Activated gamma-delta T cell (primary cell): ENCODE data around the gene PLEKHG5.

ENCODE experiments used
- DNase-seq: peaks from one replicate; lab custom pipeline; 2025; lab: John Stamatoyannopoulos, UW

The PLEKHG5 gene

DNA sequence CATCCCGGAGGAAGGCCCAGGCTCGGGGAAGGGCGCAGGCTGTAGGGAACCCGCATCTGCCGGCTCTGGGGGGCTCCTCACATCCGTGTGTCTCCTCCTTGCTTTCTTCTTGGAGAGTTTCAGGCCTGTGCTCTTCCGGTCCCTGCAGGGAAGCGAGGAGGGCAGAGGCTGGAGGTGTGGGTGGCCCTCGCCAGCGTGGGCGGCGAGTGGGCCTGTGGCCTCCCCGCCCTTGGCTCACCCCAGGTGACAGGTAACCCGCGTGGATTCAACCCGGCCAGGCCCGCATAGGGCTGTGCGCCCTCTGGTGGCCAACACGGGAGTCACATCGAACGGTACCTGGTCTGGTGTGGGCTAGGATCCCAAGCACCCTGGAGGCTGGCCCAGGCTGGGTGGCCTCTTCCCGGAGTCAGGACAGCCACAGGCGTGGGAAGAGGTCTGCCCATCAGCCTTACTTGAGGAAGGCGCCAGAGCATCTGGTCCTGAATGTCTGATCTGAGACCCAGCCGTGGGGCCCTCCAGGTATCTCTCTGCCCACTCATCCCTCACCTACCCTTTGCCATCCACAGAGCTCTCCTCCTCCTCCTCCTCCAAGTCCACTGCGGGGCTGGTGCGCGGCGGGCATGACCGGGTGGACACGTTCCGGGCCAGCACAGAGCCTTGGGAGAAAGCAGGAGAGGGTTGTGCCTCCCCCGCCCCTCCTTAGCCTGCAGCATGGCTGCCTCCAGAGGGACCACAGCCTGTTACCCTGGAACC lies 15.9 kb downstream of the PLEKHG5 start:
- peak; percentile 39 for DNase-seq

DNA sequence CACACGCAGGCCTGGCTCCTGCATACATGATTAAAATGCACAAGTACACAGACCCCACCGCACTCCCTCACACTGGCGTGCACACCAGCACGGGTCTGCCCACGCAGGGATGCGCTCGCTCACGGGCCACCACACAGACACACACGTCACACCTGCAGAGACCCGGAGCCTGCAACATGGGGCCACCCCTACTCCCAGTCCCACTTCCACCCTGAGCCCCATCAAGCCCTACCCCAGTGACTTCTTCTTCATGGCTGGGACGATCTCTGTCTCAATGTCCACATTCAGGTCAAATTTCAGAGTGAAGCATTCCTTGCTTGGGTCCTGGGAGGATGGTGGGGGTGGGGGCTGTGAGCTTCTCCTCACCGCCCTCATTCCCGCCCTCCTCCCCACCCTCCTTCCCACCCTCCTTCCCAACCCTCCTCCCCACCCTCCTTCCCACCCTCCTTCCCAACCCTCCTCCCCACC lies 16.6 kb downstream of the PLEKHG5 start:
- no peak for DNase-seq

DNA sequence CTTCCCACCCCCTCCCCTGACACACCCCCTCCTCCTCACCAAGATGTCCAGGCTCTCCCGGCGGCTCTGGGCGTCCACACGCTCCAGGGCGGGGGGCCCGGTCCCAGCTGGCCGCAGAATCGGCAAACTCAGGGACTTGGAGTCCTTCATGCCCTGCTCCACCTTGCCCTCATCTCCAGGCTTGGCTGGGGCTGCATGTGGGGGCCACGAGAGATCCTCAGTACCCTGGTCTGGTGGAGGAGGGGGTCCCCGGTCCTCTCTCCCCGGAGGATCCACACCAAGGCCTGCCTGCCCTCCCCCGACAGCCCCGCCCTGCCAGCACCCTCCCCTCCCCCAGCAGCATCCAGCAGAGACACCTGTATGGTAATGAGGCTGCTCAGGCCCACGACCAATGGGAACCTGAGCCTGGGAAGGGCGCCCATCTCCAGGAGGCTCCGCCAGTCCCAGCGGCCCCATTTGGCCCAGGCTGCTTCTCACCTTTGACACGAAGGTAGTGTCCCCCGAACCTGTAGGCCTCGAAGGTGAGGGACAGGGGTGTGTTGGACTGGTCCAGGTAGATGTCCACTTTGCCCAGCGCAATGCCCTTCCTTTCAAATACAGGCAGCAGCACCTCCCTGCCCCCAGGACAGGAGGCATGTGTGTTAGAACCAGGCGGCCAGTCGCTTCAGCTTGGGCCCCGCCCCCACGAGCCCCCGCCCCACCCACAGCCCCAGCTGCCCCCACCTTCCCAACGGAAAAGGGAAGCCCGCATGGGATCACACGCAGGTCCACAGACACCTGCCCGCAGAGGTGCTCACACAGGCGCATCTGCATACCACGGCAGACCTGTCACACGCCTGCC lies 17.3 kb downstream of the PLEKHG5 start:
- DNase-seq, result no peak

DNA sequence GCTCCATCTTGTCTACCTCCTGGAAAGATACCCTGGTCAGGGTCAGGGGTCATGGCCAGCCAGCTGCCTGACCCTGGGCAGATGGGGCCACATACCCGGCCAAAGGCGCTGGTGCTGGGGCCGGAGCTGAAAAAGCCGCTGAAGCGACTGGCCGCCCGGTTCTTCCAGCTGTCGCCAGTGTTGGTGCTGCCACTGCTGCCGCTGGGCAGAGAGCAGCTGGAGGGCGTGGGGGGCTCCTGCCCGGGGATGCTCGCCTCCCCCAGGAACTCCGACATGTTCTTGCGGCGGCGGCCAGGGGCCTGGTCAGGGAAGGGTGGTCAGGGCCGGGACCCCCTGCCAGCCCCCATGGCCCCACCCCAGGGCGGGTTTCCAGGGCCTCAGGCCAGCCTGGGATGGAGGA lies 18.3 kb downstream of the PLEKHG5 start:
- no peak for DNase-seq

DNA sequence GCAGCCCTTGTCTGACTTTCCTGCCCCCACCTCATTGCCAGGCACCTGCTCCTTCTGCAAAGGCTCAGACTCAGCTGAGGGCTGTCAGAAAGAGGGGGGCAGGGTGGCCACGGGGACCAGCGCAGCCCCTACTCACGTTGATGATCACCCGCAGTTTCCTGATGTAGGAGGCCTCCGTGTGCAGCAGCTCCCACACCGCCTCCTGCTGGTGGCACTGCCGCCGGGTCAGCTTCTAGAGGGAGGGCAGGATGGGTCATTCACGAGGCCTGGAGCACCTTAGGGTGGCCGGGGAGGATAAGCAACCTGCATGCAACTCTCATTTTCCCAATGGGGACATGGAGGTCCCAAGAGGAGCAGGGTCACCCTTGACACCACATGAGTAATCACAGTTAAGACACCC lies 19.1 kb downstream of the PLEKHG5 start:
- DNase-seq, result no peak

DNA sequence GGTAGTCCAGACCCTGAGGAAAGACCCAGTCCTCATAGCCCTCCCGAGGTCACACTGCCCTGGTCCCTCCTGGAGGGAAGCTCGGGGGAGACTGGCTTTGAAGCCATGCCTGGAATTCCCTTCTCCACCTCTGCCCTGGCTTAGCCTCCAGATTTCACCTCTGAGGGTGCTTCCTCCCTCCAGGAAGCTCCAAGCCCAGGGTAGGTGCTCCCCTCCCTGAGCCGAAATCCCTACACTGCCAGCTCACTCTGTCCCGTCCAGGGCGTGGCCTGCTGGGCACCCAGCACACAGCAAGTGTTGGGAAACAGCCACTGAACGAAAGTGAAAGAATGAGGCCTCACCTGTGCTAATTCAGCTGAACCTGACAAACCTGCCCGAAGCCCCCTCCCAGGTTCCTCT lies 19.5 kb downstream of the PLEKHG5 start:
- no peak for DNase-seq

DNA sequence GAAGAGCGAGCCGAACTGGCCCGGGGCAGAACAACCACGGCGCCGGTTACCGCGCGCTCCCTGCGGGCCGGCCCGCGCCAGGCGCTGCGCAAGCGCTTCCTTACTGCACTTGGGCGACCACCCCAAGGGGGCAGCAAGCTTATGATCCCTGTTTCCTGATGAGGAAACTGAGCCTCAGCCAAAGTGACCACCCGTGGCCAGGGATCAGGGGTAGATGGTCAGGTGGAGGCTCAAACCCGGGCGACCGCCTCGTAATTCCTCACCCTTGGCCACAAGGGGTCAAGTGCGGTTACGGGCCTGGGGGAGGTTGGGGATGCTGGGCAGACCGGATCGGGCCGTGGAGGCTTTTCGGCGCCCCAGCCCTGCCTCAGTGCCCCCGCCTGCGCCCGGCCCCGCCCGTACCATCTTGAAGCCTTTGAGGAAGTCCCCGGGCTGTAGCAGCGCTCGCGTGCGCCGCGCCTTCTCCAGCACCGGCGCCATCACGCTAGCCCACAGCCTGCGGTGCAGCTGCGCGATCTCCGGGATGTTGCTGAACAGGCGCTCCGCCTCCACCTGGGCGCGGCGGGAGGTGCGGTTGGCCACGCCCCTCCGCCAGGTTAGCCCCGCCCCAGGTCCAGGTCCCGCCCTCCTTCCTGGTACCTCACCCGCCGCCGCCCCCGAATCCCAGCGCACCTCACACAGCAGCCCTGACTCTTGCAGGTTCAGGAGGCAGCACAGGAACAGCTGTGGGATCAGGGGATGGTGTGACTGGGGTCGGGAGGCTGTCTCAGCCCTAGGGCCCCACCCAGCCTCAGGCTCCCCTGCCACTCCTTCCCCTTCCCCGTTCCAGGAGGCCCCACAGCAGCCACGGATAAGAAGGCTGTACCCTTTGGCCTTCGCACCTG lies 20.1 kb downstream of the PLEKHG5 start:
- DNase-seq, result no peak

DNA sequence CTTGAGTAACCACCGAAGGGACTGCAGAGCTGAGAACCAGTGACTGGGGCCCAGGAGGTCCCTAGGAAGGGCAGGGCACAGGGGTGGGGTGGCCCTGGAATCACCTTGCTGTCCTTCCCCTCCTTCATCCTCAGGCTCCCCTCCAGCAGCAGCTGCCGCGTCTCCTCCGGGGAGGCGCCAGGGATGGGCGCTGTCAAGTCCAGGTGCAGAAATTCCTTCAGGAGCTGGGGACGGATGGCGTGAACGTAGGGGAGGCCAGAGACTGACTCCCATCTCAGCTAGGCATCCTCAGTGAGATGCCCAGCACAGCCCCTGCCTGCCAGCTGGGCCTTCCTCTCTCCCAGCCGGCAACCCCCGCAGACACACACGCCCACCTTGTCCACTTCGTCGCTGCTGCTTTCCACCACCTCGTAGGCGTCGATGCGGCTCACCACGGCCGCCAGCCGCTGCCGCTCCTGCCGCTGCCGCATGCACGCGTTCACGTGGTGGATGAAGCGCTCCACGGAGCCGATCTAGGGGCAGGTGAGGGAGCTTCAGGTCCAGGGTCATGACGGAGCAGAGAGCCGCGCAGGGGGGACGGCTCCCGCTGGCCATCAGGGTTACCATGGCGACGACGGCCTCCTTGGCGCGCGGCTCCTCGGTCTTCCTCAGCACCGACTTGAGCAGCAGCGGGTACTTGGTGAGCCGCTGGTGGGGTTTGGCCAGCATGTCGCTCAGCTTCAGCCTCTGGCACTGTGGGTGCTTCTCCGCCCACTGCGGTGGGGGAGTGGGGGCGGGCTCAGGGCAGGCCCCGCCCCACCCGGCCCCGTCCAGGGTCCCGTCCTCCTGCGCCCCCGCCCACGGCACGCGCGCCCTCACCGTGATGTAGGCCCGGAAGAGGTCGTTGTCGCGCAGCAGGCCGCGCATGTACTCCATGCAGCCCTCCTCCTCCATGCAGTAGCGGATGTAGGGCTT lies 21.1 kb downstream of the PLEKHG5 start:
- no peak for DNase-seq

DNA sequence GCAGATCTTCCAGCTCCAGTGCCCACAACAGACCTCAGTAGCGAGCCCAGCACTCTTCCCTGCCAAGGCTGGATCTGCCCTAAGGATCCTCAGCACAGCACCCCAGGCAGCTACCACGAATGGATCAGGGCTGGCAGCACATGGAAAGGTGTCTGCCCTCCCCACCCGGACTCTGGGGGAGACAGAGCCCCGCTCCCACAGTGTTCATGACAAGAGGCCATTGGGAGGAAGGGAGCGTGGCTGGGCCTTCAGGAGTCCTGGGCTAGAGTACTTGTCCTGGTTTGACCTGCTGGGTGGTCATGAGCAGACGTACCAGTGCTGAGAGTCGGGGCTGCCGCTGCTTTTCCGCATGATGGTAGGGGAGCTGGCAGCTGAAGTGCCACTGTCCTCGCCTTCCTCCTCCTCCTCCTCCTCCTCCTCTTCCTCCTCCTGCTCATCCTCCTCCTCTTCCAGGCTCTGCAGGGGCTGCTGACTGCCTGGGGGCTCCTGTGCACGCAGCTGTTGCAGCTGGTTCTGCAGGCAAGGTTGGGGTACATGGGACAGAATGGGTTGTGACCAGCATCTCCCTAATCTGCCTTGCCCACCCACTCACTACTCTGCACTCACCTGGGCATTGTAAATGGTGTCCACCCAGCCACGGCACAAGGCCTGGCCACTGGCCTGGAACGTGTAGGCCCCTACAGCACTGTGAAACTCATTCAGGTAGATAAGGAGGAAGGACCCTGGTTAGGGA lies 22.6 kb downstream of the PLEKHG5 start:
- DNase-seq, result no peak

DNA sequence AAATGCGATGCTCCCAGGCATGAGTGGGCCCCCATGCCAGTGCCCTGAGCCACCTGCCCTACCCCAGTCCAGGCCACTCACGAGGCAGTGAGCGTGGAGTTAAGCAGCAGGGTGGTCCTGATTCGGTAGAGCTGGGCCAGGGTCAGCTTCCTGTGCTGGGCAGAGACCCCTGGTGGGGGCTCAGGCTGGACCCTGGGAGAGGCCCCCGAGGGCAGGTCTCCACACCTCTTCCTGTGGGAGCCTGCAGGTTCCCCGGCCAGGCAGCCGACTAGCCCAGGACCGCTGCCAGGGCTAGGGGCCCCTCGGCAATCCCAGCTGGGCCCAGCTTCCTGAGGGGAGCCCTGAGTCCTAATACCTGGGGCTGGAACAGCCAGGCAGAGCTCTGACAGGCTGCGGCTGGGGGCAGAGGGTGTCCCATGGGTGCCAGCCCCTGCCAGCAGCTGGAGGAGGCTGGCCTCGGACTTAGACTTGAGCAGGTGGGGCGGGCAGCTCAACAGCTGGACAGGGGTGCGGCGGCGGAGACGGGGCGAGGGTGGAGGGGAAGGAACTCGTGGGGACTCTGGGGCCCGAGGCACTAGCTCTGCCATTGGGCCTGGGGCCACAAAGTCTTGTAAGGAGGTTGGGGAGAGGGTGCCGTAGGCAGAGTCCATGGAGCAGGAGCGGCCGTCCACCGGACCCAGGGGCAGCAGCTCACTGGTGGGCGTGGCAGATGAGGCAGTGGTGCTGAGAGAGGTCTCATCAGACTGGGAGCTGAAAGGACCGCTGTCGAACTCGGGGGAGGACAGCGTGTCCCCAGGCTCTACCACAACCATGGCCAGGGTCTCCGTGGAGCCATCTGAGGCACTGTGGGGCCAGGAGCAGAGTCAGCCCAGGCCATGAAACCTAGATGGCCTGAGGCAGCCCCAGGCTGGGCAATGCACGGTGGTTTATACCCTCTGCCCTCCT lies 23.5 kb downstream of the PLEKHG5 start:
- DNase-seq, result no peak

DNA sequence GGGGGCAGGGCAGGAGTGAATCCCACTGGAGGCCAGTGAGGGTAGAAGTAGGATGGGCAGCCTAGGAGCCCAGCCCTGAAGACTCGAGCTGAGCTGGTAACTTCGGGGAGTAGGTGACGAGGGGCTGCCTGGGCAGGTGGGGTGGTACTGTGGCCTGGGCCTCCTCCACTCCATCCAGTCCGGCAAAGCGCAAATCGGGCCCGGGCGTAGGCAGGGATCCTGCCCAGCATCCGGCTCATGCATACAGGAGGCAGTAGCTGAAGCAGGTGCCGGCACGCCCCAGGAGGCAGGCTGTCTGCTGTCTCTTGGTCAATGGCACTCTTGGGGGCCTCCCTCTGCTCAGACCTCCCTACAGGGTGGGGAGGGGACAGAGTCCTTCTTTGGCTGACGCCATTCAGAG lies 24.2 kb downstream of the PLEKHG5 start:
- DNase-seq, result no peak

DNA sequence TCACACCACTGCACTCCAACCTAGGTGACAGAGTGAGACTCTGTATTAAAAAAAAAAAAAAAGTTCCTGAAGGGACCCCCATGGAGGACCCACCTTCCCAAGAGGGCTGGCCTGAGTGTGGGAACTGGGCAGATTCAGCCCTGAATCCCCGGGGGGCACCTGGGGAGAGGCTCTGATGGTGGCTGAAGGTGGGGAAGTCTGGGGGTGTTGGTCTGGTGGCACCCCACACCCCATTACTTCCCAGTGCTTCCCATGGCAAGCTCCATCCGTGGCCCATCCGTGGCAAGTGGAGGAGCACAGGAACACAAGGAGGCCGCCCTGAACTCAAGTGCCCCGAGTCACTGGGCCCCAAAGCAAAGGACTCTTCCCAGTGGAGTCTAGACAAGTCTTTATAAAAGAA lies 24.7 kb downstream of the PLEKHG5 start:
- no peak for DNase-seq

DNA sequence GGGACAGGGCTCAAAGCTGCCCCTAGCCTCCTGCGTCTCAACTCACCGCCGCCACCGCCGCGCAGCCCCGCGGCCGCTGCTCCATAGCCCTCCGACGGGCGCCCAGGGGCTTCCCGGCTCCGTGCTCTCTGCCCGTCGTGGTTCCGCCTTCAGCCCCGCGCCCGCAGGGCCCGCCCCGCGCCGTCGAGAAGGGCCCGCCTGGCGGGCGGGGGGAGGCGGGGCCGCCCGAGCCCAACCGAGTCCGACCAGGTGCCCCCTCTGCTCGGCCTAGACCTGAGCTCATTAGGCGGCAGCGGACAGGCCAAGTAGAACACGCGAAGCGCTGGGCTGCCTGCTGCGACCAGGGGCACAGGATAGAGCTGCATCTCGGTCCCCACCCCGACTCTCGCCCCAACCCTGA lies 25.4 kb downstream of the PLEKHG5 start, which contains the start of gene TNFRSF25:
TNFRSF25 (minus strand) TSS at position 151 of the 400 bp plus-strand sequence; CDS start at position 85, 66 bp downstream.
- DNase-seq, result peak; percentile 58

DNA sequence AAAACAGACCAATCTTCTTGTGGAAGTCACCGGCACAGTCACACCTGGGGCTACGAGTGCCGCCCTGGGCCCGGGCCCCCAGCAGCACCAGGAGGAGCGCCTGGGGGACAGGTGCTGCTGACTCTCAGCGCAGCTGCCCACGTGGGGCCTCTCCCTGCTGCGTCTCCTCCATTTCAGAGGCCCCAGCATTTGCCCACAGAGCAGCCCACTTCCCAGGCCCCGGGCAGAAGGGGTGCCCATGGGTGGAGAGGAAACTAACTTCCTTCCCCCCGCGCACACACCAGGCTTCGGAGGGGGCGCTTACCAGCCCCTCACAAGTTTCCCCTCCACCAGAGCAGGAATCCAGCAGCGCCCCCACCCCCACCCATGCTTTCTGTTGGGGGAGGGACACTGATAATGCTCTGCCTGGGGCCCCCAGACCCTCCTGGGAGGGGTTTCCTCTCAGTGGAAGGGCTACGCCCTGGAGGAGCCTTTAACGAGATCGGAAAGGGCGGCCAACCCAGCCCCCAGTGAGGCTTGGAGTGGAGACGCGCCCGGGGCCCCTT lies 25.9 kb downstream of the PLEKHG5 start:
- DNase-seq, result no peak

DNA sequence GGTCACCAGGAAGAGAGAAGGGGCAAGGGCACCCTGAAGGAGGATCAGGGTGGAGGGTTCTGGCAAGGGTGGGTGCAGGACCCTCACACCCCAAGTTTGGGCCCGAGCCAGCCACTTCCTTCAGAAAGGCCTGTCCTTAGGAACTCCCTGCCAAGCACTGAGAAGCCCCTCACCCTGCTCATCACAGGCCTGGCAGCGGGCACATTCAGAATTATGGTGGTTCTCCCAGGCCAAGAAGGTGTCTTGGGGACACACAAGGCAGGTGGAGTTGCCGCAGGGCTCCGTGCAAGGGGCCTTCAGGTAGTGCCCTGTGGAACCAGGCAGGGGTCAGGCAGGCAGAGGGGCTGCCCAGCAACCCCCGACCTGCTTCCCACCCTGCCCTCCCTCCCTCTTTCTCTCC lies 26.6 kb downstream of the PLEKHG5 start:
- DNase-seq, result no peak

DNA sequence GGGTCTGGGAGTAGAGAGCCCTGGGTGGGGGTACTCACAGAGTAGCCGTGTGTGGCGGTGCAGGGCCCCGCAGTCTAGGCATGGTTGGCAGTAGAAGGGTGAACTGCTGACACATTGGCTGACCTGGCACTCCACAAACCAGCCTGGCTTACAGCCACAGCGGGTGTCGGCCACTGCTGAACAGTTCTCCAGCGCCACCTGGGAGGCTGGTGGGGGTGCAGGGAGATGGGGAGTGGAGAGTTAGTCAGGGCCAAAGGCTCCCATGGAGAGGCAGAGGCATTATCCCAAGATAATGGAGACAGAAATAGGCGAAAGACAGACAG lies 27.0 kb downstream of the PLEKHG5 start:
- no peak for DNase-seq

DNA sequence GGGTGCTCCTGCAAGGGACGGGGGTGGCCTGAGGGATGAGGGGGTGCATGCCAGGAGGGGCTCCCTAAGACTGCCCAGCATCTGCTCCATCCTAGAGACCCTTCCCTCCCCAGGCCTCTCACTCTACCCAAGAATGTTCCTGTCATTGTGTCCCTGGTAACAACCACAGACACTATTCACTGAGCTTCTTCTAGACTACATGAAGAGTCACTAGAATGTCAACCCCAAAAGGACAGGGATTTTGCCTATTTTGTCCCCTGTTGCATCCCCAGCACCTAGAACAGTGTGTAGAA lies 28.4 kb downstream of the PLEKHG5 start:
- no peak for DNase-seq

DNA sequence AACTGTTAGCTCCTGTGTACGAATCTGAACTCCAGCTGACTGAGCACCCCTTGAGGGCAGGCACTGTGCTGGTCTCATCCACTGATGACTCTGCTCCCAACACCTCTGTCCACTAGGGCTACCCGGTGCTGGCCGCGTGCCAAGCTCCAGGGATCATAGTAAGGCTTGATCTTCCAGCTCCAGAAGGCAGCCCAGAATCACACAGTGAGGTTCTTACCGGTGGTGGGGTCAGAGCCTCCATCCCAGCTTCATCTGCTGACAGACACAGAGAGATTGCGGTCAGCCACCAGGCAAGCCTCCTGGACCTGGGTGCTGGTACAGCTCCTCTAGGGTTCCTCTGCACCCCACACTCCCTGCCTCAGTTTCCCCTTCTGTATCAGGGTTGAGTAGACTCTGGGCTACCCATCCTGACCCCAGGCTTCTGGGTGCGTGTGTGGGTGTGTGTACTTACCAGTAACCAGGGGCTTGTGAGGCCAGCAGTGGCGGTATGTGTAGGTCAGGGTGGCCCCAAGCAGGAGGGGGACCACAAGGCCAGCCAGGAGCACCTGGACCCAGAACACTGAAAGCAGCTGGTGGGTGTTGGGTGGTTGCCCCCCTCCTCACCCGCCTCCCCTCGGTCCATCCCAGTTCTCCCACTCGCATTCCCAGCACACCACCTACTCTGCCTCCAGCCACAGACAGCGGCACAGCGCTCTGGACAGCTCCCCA lies 28.9 kb downstream of the PLEKHG5 start:
- no peak for DNase-seq
